ENCODE data around the gene GPR176. TPM values are rescaled to one million over a fixed set of nuclear protein-coding genes. Genes with fewer than 3 reads are reported as not detected.

The GPR176 gene
- total RNA-seq, 1 donor from 2014 or later, result 35.4 TPM

GRCh38 chr15:39776068-39776467 lies 144.0 kb downstream of the GPR176 start:
- no peak for FAIRE-seq
- Mint-ChIP-seq H3K36me3 (ENCODE audit: low read depth, unreplicated experiment) (no peaks in the 10 kb centered on the region), H3K4me1 (ENCODE audit: low read depth, unreplicated experiment) (peaks cover 10% of the 10 kb centered on the region), H3K27ac (ENCODE audit: unreplicated experiment) (no peak overlapping the region), H3K9me3 (ENCODE audit: unreplicated experiment) (no peaks in the 10 kb centered on the region), H3K27me3 (ENCODE audit: low read depth, unreplicated experiment) (no peaks in the 10 kb centered on the region), H3K4me3 (ENCODE audit: unreplicated experiment) (no peak overlapping the region)
- H3K4me3 ChIP-seq (ENCODE audit: insufficient read depth, low read depth, low read length), result no peak overlapping the region
- peaks cover 10% of the 10 kb centered on the region for H3K4me1 ChIP-seq (ENCODE audit: insufficient read depth, low read length)
- no peak overlapping the region for H3K27ac ChIP-seq (ENCODE audit: low read depth, low read length)
- no peaks in the 10 kb centered on the region for H3K27me3 ChIP-seq (ENCODE audit: insufficient read depth, low read length)
- no peaks in the 10 kb centered on the region for H3K36me3 ChIP-seq (ENCODE audit: insufficient read depth, low read length)
- H3K79me2 ChIP-seq (ENCODE audit: insufficient read depth, low read length), result no peaks in the 10 kb centered on the region
- H4K20me1 ChIP-seq (ENCODE audit: insufficient read depth, low read length), result no peaks in the 10 kb centered on the region
- no peaks in the 10 kb centered on the region for H3K9me3 ChIP-seq (ENCODE audit: insufficient read depth, low read depth, low read length)
- H3K4me2 ChIP-seq (ENCODE audit: low read length), result no peak overlapping the region
- DNase-seq (ENCODE audit: low read depth), result no peak
- H3K9ac ChIP-seq (ENCODE audit: low read length), result no peak overlapping the region
- TF ChIP-seq EZH2 (IDR thresholded peaks at IDR 0.05; ENCODE audit: insufficient read depth, low read length) (no peak), CTCF (IDR thresholded peaks at IDR 0.05; ENCODE audit: insufficient read depth, low read depth, low read length) (no peak)
- no peak overlapping the region for H2AFZ ChIP-seq (ENCODE audit: low read depth, low read length)

GRCh38 chr15:39774688-39775267 lies 145.3 kb downstream of the GPR176 start:
- Mint-ChIP-seq H3K27ac (ENCODE audit: unreplicated experiment) (no peak overlapping the region), H3K27me3 (ENCODE audit: low read depth, unreplicated experiment) (no peaks in the 10 kb centered on the region), H3K4me3 (ENCODE audit: unreplicated experiment) (no peak overlapping the region), H3K9me3 (ENCODE audit: unreplicated experiment) (no peaks in the 10 kb centered on the region), H3K36me3 (ENCODE audit: low read depth, unreplicated experiment) (no peaks in the 10 kb centered on the region), H3K4me1 (ENCODE audit: low read depth, unreplicated experiment) (peaks cover 11% of the 10 kb centered on the region)
- FAIRE-seq (no peak), DNase-seq (ENCODE audit: low read depth) (no peak)
- Histone ChIP-seq H3K79me2 (ENCODE audit: insufficient read depth, low read length) (no peaks in the 10 kb centered on the region), H3K9me3 (ENCODE audit: insufficient read depth, low read depth, low read length) (no peaks in the 10 kb centered on the region), H3K4me1 (ENCODE audit: insufficient read depth, low read length) (peaks cover 13% of the 10 kb centered on the region), H4K20me1 (ENCODE audit: insufficient read depth, low read length) (no peaks in the 10 kb centered on the region), H3K27me3 (ENCODE audit: insufficient read depth, low read length) (no peaks in the 10 kb centered on the region), H3K4me2 (ENCODE audit: low read length) (no peak overlapping the region), H2AFZ (ENCODE audit: low read depth, low read length) (no peak overlapping the region), H3K4me3 (ENCODE audit: insufficient read depth, low read depth, low read length) (no peak overlapping the region), H3K27ac (ENCODE audit: low read depth, low read length) (no peak overlapping the region), H3K9ac (ENCODE audit: low read length) (no peak overlapping the region), H3K36me3 (ENCODE audit: insufficient read depth, low read length) (no peaks in the 10 kb centered on the region)
- TF ChIP-seq CTCF (IDR thresholded peaks at IDR 0.05; ENCODE audit: insufficient read depth, low read depth, low read length) (no peak), EZH2 (IDR thresholded peaks at IDR 0.05; ENCODE audit: insufficient read depth, low read length) (no peak)

All from astrocyte (in vitro differentiated cells and primary cell).